Kidney (tissue), 14 donors: ENCODE data around the gene ANKAR. TPM values are rescaled to one million over a fixed set of nuclear protein-coding genes. Genes with fewer than 3 reads are reported as not detected.

Experiments used
- DNase-seq, 5 donors: peaks; one replicate each; pipeline ENCODE4 v3.0.0-alpha.2; 2013 to 2020
- FAIRE-seq: peaks from 2 replicates; lab custom pipeline; 2012; peaks lifted over from hg19 to GRCh38; lab: Jason Lieb, UNC
- H3K27ac ChIP-seq, 2 donors: one replicate each; pipeline ENCODE4 v1.7.0; 2013; ENCODE audit warnings: low read depth in 2 of 2, low read length in 2 of 2, inconsistent platforms in 1 of 2
- H3K27me3 ChIP-seq: one replicate; pipeline ENCODE4 v1.7.1; 2013; ENCODE audit warnings: low read length, inconsistent platforms; ENCODE audit not compliant: control insufficient read depth, insufficient read depth
- H3K36me3 ChIP-seq, 3 donors: one replicate each; pipeline versions ENCODE4 v1.7.0 to v1.7.1; 2013; ENCODE audit warnings: low read length in 3 of 3, control low read depth in 1 of 3, inconsistent platforms in 1 of 3; ENCODE audit not compliant: insufficient read depth in 3 of 3, control insufficient read depth in 2 of 3
- H3K4me1 ChIP-seq, 3 donors: one replicate each; pipeline versions ENCODE4 v1.7.0 to v1.7.1; 2013; ENCODE audit warnings: low read length in 3 of 3, inconsistent platforms in 1 of 3, low read depth in 1 of 3; ENCODE audit not compliant: control insufficient read depth in 2 of 3, insufficient read depth in 2 of 3
- H3K4me3 ChIP-seq, 3 donors: one replicate each; pipeline versions ENCODE4 v1.7.0 to v1.8.1; 2013; ENCODE audit warnings: low read length in 3 of 3, control low read depth in 1 of 3, inconsistent platforms in 1 of 3
- H3K9ac ChIP-seq, 3 donors: one replicate each; pipeline versions ENCODE4 v1.7.0 to v1.7.1; 2013; ENCODE audit warnings: low read length in 3 of 3, control low read depth in 1 of 3, inconsistent platforms in 1 of 3
- H3K9me3 ChIP-seq, 3 donors: one replicate each; pipeline versions ENCODE4 v1.7.0 to v1.7.1; 2013; ENCODE audit warnings: low read length in 3 of 3, control low read depth in 1 of 3, inconsistent platforms in 1 of 3; ENCODE audit not compliant: control insufficient read depth in 2 of 3, insufficient read depth in 1 of 3
- intact Hi-C: fragments of 100-400 bp; cut with DNase I; formaldehyde crosslinking; loops from one replicate; pipeline ENCODE4 v1.11.1; 2022
- polyA plus RNA-seq: library from polyadenylated mRNA; stranded (reverse); fragments of 350-450 nt; fragmentation: Illumina TruSeq; extraction: RNeasy Lipid Tissue Mini Kit (QIAGEN cat#74804); gene quantifications from one replicate; pipeline ENCODE4 v1.2.3, GENCODE V29; 2014; ENCODE audit warnings: low read depth, low replicate concordance; ENCODE audit not compliant: insufficient read depth
- total RNA-seq: library from RNA; stranded (reverse); fragmentation: NEBNext Ultra II Directional; extraction: Animal tissue kit (Norgen Biotek cat#: 25700); gene quantifications from one replicate; pipeline ENCODE4 v1.2.1, GENCODE V29; 2021
- TF ChIP-seq, protein P1 (sequence below): IDR thresholded peaks from 3 replicates; pipeline ENCODE4 v1.5.1; 2012; ENCODE audit warnings: mild to moderate bottlenecking, moderate library complexity, borderline replicate concordance; ENCODE audit not compliant: insufficient read depth; ENCODE audit errors: extremely low read depth
- donor health status: control.
- donor health status: control.
- donor health status: control.
- donor health status: control.
- donor health status: control.
- donor health status: DM: yes; HTN: yes; CAD: no.
- donor health status: Normal renal cell carcinoma (clear cell type).

ANKAR gene
- total and polyA plus RNA-seq, 2 donors from 2014 or later: 3.4 to 12.4 TPM

- intact Hi-C loops: no loop called here
- H3K36me3 ChIP-seq: no peaks in the 10 kb centered on the region
- TF ChIP-seq, protein P1, sequence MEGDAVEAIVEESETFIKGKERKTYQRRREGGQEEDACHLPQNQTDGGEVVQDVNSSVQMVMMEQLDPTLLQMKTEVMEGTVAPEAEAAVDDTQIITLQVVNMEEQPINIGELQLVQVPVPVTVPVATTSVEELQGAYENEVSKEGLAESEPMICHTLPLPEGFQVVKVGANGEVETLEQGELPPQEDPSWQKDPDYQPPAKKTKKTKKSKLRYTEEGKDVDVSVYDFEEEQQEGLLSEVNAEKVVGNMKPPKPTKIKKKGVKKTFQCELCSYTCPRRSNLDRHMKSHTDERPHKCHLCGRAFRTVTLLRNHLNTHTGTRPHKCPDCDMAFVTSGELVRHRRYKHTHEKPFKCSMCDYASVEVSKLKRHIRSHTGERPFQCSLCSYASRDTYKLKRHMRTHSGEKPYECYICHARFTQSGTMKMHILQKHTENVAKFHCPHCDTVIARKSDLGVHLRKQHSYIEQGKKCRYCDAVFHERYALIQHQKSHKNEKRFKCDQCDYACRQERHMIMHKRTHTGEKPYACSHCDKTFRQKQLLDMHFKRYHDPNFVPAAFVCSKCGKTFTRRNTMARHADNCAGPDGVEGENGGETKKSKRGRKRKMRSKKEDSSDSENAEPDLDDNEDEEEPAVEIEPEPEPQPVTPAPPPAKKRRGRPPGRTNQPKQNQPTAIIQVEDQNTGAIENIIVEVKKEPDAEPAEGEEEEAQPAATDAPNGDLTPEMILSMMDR: no peak
- no peak overlapping the region for H3K9ac ChIP-seq
- DNase-seq (no peak), FAIRE-seq (no peak)
- H3K4me1 ChIP-seq: no peaks in the 10 kb centered on the region
- no peaks in the 10 kb centered on the region for H3K27me3 ChIP-seq
- H3K9me3 ChIP-seq: no peaks in the 10 kb centered on the region
- H3K27ac ChIP-seq: no peak overlapping the region
- H3K4me3 ChIP-seq: no peak overlapping the region
Observed at GRCh38 chr2:189627789-189628188, 46.7 kb upstream of the ANKAR start.

- H3K36me3 ChIP-seq: no peaks in the 10 kb centered on the region
- H3K27ac ChIP-seq: no peak overlapping the region
- intact Hi-C loops: no loop called here
- H3K9me3 ChIP-seq: no peaks in the 10 kb centered on the region
- no peaks in the 10 kb centered on the region for H3K4me1 ChIP-seq
- TF ChIP-seq, protein P1: no peak
- no peak for DNase-seq
- H3K4me3 ChIP-seq: no peak overlapping the region
- FAIRE-seq: no peak
- no peak overlapping the region for H3K9ac ChIP-seq
- H3K27me3 ChIP-seq: no peaks in the 10 kb centered on the region
Observed at GRCh38 chr2:189628817-189629530, 45.5 kb upstream of the ANKAR start.

DNA sequence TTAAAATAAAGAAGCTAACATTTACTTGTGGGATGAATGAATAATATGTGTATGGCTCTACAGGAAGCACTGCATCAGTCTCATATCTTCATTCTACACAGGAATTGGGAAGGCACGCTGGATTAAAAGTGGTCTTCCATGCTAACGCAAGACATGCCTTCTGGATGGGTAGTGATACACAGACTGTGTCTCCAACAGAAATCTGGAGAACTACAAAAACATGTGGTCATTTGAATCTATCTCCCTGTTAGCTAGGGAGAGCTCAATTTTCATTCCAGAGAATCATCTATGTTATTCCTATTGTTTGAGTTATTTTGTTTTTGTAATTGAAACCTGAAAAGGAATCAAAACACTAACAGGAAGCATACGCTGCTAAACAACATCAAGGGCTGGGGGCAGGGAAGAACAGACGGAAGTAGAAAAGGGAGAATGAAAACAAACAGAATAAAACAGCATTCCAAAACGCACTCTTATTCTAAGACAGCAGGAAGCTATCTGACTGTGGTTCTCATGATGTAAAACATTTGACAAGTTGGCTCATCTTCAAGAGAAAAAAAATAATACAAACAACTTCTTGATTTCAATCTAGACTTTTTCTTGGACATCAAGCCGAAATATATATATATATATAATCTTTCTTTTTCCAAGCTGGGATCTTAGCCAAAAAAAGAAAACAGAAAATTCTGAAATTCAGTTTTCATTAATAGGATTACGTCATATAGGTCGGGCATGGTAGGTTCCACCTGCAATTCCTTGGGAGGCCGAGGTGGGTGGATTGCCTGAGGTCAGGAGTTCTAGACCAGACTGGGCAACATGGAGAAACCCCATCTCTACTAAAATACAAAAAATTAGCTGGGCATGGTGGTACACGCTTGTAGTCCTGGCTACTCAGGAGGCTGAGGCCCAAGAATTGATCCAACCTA, 44.7 kb upstream of the ANKAR start:
- no peaks in the 10 kb centered on the region for H3K36me3 ChIP-seq
- DNase-seq: peak in 2 of 5 donors; percentile 58 to 85
- no peak overlapping the region for H3K27ac ChIP-seq
- H3K9me3 ChIP-seq: no peaks in the 10 kb centered on the region
- FAIRE-seq: no peak
- no peak overlapping the region for H3K4me3 ChIP-seq
- no peaks in the 10 kb centered on the region for H3K27me3 ChIP-seq
- H3K9ac ChIP-seq: no peak overlapping the region
- TF ChIP-seq, protein P1: no peak
- intact Hi-C loops: no loop called here
- no peaks in the 10 kb centered on the region for H3K4me1 ChIP-seq
